Hematopoietic multipotent progenitor cell treated with erythropoietin and hydrocortisone succinate and interleukin-3 and kit ligand, for 17 days (in vitro differentiated cells): ENCODE results near the gene DLG2.
A peak's percentile ranks its signal among the peaks of the same experiment; 100 is the strongest.

Experiments used
- DNase-seq: peaks from one replicate; pipeline ENCODE4 v3.0.0-alpha.2; 2015; ENCODE audit warnings: low spot score

DLG2 gene

DNA sequence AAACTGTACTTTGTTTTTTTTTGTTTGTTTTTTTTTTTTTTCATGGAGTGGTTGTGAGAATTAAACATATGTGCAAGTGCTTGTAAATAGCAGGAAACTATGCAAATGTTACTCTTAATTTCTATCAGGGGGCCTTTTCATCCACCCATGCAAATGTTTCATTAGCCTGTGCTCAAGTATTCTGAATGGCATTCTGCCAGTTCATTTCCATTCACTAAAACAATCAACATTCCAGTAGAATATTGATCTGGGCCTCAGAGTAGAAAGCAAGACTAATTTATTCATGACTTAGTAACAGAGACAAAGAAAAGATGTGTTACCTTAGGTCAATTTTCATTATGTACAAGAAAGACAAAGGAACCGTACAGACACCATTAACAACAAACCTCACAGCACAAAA is 971.4 kb downstream of the DLG2 start:
- no peak for DNase-seq

DNA sequence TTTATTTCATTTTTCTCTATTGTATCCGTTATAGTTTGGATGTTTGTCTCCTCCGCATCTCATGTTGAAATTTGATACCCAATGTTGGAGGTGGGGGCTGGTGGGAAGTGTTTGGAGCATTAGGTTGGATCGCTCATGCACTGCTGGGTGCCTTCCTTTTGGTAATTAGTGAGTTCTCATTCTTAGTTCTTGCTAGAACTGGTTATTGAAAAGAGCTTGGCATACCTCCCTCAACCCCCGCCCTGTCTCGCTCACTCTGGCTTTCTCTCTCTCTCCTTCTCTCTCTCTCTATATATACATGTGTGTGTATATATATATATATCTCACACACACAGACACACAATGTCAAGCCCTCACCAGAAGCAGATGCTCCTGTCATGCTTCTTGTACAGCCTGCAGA is 978.7 kb downstream of the DLG2 start:
- DNase-seq, result no peak

DNA sequence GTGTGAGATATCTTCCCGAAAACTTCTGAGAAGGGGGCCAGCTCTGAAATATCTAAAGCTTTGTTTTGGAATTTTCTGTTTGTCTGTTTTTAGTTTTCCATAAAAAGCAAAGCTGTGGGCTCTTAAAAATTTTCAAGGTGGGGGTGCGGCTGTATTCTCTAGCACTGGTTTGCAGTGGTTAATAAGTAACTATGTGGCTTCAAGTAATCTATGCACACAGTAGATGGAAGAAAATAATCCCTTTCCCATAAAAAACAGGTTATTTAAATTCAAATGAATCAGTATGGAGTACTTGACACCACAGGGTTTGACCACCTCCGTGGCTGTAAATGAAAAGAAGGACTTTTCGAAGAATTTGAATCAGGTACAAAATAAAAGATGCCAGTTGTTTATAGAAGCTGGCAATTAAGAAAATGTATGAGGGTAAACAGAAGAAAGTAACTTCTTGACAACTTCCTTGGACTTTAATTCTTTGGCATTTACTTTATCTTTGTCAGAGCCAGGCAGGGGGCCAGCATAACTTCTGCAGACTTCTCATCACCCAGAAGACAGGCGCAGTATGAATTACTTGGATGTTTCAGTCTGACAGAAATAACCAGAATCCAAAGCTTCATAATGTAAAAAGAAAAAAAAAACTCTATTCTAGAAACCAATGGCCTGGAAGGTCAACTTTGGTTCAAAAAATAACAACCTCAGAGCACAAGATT is 981.0 kb downstream of the DLG2 start:
- DNase-seq, result no peak

GRCh38 chr11:84642500-84642899 is 984.6 kb downstream of the DLG2 start:
- DNase-seq, result no peak

DNA sequence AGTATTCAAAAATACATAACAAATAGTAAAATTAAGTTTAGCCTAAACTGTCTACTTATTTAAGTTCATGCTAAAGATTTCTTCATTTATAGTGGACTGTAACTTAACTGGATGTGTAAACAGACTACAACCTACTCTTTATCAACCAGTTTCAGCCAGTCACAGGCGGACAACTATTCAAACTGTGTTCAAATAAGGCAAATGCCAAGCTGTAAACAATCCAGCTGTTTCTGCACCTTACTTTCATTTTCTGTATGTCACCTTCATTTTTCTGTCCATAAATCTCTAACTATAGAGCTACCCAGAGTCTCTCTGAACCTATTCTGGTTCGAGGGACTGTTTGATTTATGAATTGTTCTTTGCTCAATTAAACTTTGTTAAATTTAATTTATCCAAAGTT is 992.8 kb downstream of the DLG2 start:
- no peak for DNase-seq

DNA sequence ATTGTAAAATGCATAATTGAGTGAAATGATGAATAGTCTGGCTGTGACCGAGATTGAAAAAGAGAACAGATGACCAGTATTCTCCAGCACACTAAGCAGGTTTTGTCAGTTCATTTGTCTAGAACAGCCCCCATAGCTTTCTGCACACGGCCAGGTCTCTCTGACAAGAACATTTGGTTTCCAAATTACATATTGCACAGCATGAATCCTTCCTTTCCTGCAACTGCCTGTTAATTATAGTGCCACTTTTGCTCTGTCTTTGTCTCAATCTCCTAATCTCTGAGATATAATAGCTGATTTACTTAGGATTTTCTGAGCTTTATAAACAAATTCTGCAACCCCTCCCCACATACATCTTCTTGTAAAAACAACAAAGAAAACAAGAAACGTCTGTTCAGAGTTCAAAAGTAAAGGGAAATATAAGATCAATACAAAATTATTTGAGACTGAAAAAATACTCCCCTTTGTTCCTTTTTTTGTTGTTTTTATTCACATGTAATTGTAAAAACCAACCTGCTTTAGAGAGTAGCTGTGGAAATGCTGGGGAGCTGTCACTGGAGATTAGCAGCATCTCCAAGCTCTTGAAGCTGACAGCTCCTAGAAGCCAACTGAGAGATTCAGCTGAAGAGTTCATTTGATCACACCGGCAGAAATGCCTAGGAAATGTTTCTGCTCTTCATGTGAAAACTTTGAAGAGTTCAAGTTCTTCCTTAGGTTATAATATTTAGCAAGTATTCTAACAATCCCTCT is 998.1 kb downstream of the DLG2 start:
- DNase-seq, result no peak

DNA sequence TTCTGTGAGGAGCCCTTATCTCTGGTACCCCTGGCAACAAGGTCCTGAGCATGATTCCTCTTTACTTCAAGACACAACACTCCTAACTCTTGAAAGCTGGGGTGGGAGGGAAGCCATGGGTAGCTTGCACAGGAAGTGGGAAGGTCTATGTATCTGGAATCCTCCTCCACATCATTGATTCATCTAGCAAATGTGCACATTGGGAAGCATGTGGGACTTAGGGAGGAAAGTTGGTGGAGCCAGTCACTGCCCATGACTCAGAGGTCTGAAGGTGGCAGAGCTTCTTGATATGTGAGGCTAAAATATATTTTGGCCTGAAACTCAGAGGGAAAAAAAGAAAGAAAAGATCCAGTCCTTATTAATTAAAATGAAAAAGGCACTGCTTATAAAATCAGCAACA is 1000.9 kb downstream of the DLG2 start:
- DNase-seq, result no peak

GRCh38 chr11:84612645-84613044 is 1014.5 kb downstream of the DLG2 start:
- no peak for DNase-seq

DNA sequence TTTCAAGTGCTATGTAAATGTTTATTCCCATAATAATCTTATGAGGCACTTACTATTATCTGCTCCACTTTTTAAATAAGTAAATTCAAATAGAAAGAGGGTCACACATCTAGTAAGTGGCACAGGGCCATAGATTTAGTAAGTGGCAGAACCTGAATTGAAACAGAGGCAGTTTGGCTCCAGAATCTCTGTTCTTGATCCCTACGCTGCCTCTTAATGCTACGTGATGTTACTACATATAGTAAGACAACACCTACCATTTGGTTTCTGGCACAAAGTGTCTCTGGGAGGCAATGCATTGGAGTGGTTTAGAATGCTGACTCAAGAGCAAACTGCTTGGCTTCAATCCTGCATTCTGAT is 1018.3 kb downstream of the DLG2 start:
- no peak for DNase-seq

DNA sequence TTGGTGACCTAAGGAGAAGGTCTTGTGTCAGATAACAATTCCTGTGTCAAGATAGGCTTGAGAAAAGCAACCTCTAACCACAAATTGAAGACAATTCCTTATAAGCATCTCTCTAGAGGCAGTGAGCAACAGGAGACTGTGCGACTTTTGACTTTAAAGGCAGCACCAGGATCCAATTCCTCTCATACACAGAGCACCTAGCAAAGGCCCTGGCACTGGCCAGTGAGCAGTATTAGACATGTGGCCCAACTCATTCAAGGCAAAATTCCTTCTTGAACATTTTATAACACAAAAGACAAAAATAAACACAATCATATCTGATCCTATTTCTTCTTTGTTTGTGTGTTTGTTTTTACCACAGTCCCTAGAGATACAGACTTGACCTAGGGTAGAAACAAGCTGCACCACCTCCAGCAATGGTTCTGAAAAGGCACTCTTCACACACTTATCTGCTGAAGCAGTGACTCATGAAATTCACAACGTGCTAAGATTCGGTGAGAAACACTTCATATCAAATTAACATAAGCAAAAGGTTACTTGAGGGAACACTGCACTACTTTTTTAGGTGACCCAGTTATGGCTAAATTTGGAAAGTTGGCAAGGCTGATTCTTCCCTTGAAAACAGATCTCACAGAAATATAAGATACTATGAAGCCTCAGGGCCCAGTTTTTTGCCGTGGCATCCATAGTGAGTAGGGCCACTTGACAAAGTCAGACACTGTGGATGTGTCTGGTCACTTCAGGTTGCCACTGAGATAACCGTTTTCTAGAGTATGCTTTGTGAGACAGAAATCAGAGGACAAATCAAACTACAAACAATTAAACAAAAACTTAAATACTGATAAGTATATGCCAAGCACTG is 1018.9 kb downstream of the DLG2 start:
- DNase-seq, result no peak

DNA sequence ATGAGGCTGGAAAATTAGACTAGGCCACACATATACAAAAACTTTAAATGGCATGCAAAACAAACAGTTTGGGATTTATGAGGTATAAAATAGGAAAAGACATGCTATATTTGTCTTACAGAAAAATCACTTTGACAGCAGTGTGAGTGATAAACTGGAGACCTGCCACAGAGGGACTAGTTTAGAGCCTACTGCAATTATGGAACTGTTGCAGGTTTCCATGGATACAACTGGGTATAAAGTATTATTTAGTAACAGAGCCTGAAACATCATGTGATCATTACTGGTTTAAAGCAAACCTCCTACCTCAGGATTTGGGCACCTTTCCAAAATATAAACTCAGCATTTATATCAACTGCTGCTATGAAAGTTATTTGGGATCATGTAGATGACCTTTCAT is 1032.5 kb downstream of the DLG2 start:
- no peak for DNase-seq

GRCh38 chr11:84590106-84590505 is 1037.0 kb downstream of the DLG2 start:
- DNase-seq, result no peak

GRCh38 chr11:84588131-84588829 is 1038.9 kb downstream of the DLG2 start:
- DNase-seq, result no peak

- no peak for DNase-seq
These were observed 1044.0 kb downstream of the DLG2 start for GRCh38 chr11:84583106-84583505.

DNA sequence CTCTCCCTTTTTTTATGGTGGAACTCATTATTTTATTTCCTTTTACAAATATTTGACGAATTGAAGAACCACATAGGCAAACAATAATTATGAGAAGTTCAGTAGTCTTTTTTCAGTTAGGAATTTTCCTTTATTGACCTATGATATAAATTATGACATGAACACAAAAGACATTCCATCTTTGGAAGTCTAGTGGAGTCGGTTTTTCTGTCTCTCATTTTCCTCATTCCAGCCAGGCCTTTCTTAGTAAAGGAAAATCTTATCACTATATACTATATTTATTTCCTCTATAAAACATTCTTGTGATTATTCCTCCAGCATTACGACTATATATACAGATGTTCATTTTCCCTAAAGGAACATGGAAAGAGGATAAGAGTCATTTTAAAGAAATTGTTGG is 1046.1 kb downstream of the DLG2 start:
- no peak for DNase-seq

DNA sequence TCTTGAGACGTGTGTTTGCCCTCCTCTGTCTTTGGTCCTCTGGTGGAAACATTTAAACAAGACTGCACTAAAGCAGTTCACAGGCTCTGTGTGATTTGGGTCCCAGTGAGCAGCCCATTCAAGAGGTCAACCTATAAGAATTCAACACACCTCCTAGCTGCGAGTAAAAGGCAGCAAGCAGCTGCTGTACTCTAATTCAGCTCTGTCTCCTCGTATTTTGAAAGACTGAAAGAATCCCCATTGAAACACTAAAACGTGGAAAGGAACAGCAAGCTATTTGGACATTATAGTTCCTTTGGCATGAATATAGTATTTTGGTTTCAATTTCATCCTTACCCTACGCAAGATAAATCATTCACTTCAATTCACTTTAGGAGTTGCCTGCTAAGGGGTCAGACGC is 1046.7 kb downstream of the DLG2 start:
- no peak for DNase-seq

GRCh38 chr11:84573868-84574267 is 1053.3 kb downstream of the DLG2 start:
- no peak for DNase-seq

- no peak for DNase-seq
These were observed 1060.5 kb downstream of the DLG2 start for GRCh38 chr11:84566671-84567070.

GRCh38 chr11:84564867-84565184 is 1062.3 kb downstream of the DLG2 start:
- no peak for DNase-seq

DNA sequence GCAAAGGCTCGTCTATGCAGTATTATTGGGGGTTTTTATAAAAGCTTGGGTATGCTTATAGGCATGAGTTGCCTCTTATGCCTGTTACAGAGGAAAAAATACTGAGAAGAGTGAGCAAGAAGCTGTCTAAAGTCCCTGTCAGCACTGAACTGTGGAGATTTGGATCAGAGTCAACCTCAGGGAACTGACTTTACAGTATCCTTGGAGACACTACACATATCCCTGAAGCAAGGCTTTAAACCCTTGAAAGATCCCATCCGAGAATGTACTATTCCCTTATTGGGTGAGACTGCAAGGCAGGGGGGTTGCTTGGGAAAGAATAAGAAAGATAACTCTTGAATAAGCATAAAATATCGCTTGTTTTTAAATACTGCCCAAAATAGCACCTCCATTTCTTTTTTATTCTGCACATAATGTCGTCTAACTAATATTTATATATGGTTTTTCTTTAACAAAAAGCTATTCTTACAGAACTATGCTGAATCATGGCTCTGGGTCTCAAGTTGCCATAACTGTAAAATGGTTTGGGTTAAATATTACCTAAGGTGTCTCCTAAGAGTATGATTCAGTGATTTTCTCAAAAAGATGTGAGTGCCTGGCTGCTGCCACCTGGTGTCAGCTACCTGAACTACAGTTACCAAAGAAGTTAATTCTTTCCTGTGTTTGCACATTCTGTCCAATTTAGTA is 1062.8 kb downstream of the DLG2 start:
- peak; percentile 17 for DNase-seq

DNA sequence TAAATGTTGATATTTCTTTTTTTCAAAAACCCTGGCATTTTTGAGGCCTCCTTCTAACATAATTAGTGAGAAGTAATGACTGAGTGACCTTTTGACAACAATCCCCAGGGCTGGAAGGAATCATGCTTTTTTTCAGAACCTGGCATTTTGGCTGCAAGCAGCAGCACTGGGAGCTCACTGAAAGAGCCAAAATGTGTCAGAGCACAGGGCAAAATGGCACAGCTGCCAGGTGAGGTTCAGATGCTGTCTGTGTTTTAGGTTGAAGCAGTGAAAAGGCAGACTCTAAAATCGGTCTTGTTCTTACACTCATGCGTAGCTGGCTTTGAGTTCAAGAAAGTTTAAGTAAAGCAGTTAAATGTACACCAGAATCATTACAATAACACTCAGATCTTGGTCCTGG is 1063.8 kb downstream of the DLG2 start:
- no peak for DNase-seq

DNA sequence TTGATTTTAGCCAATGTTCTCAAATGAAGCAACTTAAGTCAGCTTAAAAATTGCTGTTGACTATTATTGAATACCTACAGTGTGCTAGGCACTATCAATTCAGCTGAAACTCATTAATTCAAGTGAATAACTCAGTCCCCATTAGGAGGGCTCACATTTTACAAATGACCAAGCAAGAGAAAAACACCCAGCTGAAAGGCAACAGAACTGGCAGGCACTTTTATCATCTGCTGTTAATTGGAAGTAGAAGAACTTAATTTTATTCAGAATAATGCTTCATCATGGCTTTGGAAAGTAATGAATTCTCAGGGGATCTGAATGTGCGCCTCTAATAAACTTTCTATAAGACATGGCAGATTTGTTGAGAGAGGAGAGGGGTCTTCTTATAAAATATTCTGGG is 1066.9 kb downstream of the DLG2 start:
- no peak for DNase-seq
